Neural progenitor cell (in vitro differentiated cells): Measurements from ENCODE around the gene ZNF354B.
"Not testable (repeated sequence)": the region's sequence is repeated elsewhere in the genome, so short reads cannot be mapped to it uniquely, and the experiment has no call there.

ENCODE experiments used
- EZH2 ChIP-seq: fragments of 200-600 bp; sonication (generic); IDR thresholded peaks from 2 replicates; pipeline ENCODE4 v1.6.1; 2017; ENCODE audit warnings: antibody characterized with exemption, mild to moderate bottlenecking, moderate library complexity
- EZH2phosphoT487 ChIP-seq: fragments of 200-600 bp; sonication (generic); IDR thresholded peaks from 2 replicates; pipeline ENCODE4 v1.6.1; 2017; ENCODE audit warnings: antibody characterized with exemption
- TF ChIP-seq, protein P1 (sequence below): fragments of 200-600 bp; sonication (generic); IDR thresholded peaks from 2 replicates; pipeline ENCODE4 v1.5.1; 2017; ENCODE audit warnings: antibody characterized with exemption, mild to moderate bottlenecking

- TF ChIP-seq EZH2, EZH2phosphoT487: not testable (repeated sequence)
- TF ChIP-seq, protein P1, sequence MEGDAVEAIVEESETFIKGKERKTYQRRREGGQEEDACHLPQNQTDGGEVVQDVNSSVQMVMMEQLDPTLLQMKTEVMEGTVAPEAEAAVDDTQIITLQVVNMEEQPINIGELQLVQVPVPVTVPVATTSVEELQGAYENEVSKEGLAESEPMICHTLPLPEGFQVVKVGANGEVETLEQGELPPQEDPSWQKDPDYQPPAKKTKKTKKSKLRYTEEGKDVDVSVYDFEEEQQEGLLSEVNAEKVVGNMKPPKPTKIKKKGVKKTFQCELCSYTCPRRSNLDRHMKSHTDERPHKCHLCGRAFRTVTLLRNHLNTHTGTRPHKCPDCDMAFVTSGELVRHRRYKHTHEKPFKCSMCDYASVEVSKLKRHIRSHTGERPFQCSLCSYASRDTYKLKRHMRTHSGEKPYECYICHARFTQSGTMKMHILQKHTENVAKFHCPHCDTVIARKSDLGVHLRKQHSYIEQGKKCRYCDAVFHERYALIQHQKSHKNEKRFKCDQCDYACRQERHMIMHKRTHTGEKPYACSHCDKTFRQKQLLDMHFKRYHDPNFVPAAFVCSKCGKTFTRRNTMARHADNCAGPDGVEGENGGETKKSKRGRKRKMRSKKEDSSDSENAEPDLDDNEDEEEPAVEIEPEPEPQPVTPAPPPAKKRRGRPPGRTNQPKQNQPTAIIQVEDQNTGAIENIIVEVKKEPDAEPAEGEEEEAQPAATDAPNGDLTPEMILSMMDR, result not testable (repeated sequence)
These were observed 862 bp downstream of the ZNF354B start for GRCh38 chr5:178860615-178861014.
